ENCODE data around the gene ENTHD1. TPM values are rescaled to one million over a fixed set of nuclear protein-coding genes. Genes with fewer than 3 reads are reported as not detected.

ENTHD1 gene
- total RNA-seq, 1 donor from 2014 or later: 0.56 TPM

DNA sequence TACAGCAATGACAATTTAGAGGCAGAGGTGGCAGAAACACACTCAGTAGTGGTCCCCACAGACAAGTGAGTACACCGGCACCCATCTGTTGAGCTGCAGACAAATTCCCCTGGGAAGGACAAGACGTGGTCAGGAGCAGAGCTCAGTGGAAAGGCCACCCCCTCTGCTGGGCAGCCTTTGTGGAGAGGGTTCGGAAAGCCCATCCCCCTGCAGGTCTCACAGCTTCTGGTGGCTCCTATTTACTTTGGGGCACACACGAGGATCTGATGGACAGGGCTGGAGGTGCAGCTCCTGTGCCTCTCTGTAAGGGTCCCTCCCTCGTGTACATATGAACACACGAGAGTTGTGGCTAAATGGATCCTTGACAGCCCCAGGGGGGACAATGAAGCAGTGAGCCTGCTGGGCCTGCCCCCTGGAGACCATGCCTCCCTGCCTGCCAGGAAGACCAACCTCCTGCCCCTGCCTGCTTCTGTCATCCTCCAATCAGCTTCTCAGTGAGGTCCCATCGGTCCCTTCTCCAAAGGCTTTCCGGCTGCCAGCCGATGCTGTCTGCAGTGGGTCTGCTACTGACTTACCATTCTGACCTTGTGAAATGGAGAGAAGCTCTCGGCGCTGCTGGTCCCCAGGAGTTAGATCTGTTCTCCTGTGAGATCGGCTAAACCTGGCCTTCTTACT, 161.5 kb downstream of the ENTHD1 start:
- peaks cover 25% of the 10 kb centered on the region for H3K27me3 Mint-ChIP-seq
- no peak overlapping the region for H3K4me3 Mint-ChIP-seq
- intact Hi-C loops (cut with micrococcal nuclease): no loop called here
- H3K4me1 Mint-ChIP-seq: no peaks in the 10 kb centered on the region
- H3K36me3 Mint-ChIP-seq (ENCODE audit: low read depth): no peaks in the 10 kb centered on the region
- H3K9me3 Mint-ChIP-seq: peaks cover 5% of the 10 kb centered on the region
- H3K27ac Mint-ChIP-seq: no peak overlapping the region
- DNase-seq: no peak

GRCh38 chr22:39731481-39731880, 162.1 kb downstream of the ENTHD1 start:
- H3K4me3 Mint-ChIP-seq: no peak overlapping the region
- peaks cover 26% of the 10 kb centered on the region for H3K27me3 Mint-ChIP-seq
- H3K4me1 Mint-ChIP-seq: no peaks in the 10 kb centered on the region
- no peak overlapping the region for H3K27ac Mint-ChIP-seq
- no peaks in the 10 kb centered on the region for H3K36me3 Mint-ChIP-seq (ENCODE audit: low read depth)
- intact Hi-C loops (cut with micrococcal nuclease): no loop called here
- peaks cover 5% of the 10 kb centered on the region for H3K9me3 Mint-ChIP-seq
- no peak for DNase-seq

DNA sequence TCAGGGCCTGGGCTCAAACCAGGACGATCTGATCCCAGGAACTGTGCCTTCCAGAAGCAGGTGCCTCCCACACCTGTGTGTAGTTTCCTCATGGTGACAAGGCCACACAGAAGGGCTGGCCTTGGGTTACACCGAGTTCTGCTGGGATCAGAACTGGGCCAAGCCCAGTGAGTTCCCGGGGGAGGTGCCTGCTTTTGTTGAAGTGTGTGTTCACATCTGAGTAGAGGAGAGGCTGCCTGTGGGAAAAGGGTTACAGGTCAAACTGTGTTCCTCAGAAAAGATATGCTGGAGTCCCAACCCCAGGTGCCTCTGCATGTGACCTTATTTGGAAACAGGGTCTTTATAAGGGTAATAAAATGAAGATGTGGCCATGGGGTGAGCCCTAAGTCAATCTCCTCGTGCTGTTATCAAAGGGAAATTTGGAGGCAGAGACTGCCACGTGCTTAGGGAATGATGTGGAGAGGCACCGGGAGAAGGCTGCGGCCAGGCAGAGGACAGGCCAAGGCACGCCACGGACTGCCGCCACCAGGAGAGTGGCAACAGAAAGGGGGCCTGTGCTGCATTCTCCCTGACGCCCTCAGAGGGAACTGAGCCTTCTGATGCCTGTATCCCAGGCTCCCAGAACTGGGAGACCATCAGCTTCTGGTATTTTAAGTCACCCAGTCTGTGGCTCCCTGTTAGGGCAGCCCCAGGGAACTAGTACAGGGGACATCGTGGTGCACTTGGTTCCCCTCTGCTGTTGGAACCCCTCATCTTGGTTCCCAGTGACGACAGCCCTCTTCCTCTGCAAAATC, 164.2 kb downstream of the ENTHD1 start:
- DNase-seq: no peak
- Mint-ChIP-seq H3K4me3 (no peak overlapping the region), H3K36me3 (ENCODE audit: low read depth) (no peaks in the 10 kb centered on the region), H3K27ac (no peak overlapping the region), H3K9me3 (no peaks in the 10 kb centered on the region), H3K27me3 (peaks cover 19% of the 10 kb centered on the region), H3K4me1 (no peaks in the 10 kb centered on the region)
- intact Hi-C loops (cut with micrococcal nuclease): no loop called here

GRCh38 chr22:39728236-39728860, 165.2 kb downstream of the ENTHD1 start:
- Mint-ChIP-seq H3K27me3 (peaks cover 16% of the 10 kb centered on the region), H3K9me3 (no peaks in the 10 kb centered on the region), H3K27ac (no peak overlapping the region), H3K36me3 (ENCODE audit: low read depth) (no peaks in the 10 kb centered on the region), H3K4me1 (no peaks in the 10 kb centered on the region), H3K4me3 (no peak overlapping the region)
- DNase-seq: no peak
- intact Hi-C loops (cut with micrococcal nuclease): no loop called here

DNA sequence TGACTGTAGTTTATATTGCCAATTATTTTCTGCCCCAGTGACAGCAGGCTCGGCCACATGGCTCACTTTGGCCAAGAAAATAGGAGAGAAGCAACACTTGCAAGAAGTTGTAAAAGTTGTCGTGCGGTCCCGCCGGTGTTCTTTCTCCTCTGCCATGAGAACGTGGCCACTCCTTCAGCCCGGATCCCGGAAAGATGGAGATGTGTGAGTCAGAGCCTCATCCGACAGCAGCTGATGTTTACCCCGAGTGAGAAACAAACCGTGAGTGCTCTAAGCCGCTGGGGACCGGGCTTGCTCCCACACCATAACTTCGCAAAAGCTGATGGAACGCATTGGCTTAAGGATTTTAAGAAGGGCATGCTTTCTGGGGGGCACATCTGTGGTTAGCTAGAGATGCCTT, 166.0 kb downstream of the ENTHD1 start:
- Mint-ChIP-seq H3K27ac (no peak overlapping the region), H3K27me3 (peaks cover 10% of the 10 kb centered on the region)

DNA sequence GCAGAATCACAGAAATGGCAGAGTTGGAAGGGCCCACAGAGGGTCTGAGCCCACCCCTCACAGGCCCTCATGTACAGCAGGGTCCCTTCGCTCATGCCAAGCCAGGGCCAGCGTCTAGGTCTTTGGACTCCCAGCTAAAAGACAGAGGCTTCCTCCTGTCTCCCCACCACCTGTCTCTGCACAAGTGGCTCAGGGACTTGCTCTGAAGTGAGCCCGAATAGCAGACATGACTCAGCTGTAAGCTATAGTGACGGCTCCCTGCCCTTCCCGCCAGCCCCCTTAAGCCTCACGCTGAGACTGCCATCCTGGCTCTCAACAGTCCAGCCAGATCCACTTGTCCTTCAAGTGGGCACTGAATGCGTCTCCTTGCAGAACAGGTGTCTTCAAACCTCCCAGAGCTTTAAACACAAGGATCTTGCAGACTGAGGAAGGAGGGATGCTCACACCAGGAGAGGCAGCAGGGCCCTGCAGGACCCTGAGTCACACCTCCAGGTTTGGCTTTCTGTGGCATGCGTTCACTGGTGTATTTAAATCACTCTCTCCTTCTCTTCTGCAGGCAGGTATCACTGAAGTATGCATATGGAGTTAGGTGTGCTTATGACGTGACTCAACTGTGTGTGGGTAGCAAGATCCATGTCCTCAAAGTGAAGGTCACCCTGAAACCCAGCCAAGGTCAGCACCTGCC, 168.1 kb downstream of the ENTHD1 start:
- H3K27me3 Mint-ChIP-seq: peaks cover 10% of the 10 kb centered on the region
- intact Hi-C loops (cut with micrococcal nuclease): no loop called here

More for the DNA sequence above, 166.0 kb downstream of the ENTHD1 start:
- DNase-seq: no peak
- Mint-ChIP-seq H3K9me3 (peaks cover under 1% of the 10 kb centered on the region), H3K36me3 (ENCODE audit: low read depth) (no peaks in the 10 kb centered on the region), H3K4me1 (peaks cover under 1% of the 10 kb centered on the region), H3K4me3 (no peak overlapping the region)
- intact Hi-C loops (cut with micrococcal nuclease): no loop called here

GRCh38 chr22:39724857-39725256, 168.7 kb downstream of the ENTHD1 start:
- intact Hi-C loops (cut with micrococcal nuclease): no loop called here
- H3K4me3 Mint-ChIP-seq: no peak overlapping the region

More for the DNA sequence above, 168.1 kb downstream of the ENTHD1 start:
- H3K36me3 Mint-ChIP-seq (ENCODE audit: low read depth): no peaks in the 10 kb centered on the region
- H3K27ac Mint-ChIP-seq: no peak overlapping the region
- no peak for DNase-seq
- no peak overlapping the region for H3K4me3 Mint-ChIP-seq
- peaks cover 3% of the 10 kb centered on the region for H3K4me1 Mint-ChIP-seq
- peaks cover 5% of the 10 kb centered on the region for H3K9me3 Mint-ChIP-seq

DNA sequence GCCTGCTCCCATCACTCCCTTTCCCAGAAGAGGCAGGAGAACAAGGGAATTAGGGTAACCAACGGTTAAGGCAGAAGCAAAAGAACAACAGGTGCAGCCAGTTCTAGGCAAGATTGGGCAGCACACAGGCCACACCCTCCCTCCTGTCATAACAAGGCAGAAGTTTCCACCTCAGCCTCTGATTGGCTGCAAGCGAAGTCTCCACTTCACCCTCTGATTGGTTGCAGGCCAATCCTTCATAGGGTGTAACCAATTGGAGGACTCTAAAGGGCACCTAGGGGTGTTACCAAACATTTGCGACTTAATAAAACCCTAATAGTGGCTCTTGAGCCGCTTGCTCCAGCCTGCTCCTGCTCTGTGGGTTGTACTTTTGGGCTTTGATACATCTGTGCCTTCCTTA, 169.2 kb downstream of the ENTHD1 start:
- H3K27ac Mint-ChIP-seq: no peak overlapping the region
- peaks cover 5% of the 10 kb centered on the region for H3K9me3 Mint-ChIP-seq
- peaks cover 12% of the 10 kb centered on the region for H3K27me3 Mint-ChIP-seq
- intact Hi-C loops (cut with micrococcal nuclease): no loop called here
- H3K4me1 Mint-ChIP-seq: peaks cover 3% of the 10 kb centered on the region
- no peaks in the 10 kb centered on the region for H3K36me3 Mint-ChIP-seq (ENCODE audit: low read depth)
- H3K4me3 Mint-ChIP-seq: no peak overlapping the region
- no peak for DNase-seq

More at GRCh38 chr22:39724857-39725256, 168.7 kb downstream of the ENTHD1 start:
- Mint-ChIP-seq H3K9me3 (peaks cover 5% of the 10 kb centered on the region), H3K27ac (no peak overlapping the region), H3K27me3 (peaks cover 12% of the 10 kb centered on the region), H3K4me1 (peaks cover 3% of the 10 kb centered on the region), H3K36me3 (ENCODE audit: low read depth) (no peaks in the 10 kb centered on the region)
- DNase-seq: no peak

- Mint-ChIP-seq H3K27ac (no peak overlapping the region), H3K36me3 (ENCODE audit: low read depth) (no peaks in the 10 kb centered on the region), H3K9me3 (peaks cover 5% of the 10 kb centered on the region), H3K27me3 (peaks cover 12% of the 10 kb centered on the region), H3K4me1 (peaks cover 3% of the 10 kb centered on the region), H3K4me3 (no peak overlapping the region)
- intact Hi-C loops (cut with micrococcal nuclease): no loop called here
- no peak for DNase-seq
Measured at GRCh38 chr22:39723899-39724351, 169.6 kb downstream of the ENTHD1 start.

DNA sequence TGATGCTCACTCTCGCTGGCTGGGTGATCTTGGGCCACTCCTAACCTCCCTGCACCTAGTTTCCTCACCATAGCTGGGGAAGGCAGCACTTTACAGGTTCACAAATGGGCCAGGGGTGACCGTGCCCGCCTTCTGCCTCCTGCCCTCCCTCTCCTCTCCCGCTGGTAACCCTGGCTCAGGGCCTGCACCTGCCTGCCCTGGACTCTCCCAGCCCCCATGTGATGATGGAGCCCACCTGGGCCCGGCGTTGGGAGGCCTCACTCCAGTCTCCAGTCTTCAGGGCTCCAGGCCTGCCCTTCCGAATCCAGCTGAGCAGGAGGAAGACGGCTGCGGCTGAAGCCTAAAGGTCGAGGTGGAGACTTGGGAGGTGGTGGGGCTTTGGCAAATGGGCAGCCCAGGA, 170.1 kb downstream of the ENTHD1 start:
- Mint-ChIP-seq H3K9me3 (peaks cover 5% of the 10 kb centered on the region), H3K27me3 (peaks cover 12% of the 10 kb centered on the region), H3K4me3 (no peak overlapping the region), H3K27ac (no peak overlapping the region), H3K4me1 (peaks cover 3% of the 10 kb centered on the region), H3K36me3 (ENCODE audit: low read depth) (no peaks in the 10 kb centered on the region)
- no peak for DNase-seq
- intact Hi-C loops (cut with micrococcal nuclease): no loop called here

DNA sequence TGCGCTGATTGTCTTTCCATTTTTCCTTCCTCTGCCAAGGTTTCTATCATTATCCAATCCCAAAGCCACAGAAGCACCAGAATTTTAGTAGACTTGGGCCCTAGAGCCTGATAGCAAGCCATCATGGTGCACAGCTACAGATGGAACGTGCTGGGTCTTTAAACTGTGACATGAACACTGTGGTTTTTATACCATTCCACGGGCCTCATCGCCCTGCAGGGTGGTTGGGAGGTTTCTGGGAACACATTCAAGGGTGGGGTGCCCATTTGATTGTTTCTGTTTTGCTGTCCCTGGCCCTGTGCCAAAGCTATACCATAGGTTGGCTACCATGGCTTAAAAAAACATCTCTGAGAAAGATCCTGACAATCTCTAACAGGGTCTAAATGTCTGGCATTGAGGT, 171.1 kb downstream of the ENTHD1 start:
- Mint-ChIP-seq H3K4me3 (no peak overlapping the region), H3K36me3 (ENCODE audit: low read depth) (no peaks in the 10 kb centered on the region), H3K4me1 (peaks cover 3% of the 10 kb centered on the region), H3K27ac (no peak overlapping the region), H3K9me3 (peaks cover 5% of the 10 kb centered on the region), H3K27me3 (peaks cover 10% of the 10 kb centered on the region)
- intact Hi-C loops (cut with micrococcal nuclease): no loop called here
- DNase-seq: no peak

DNA sequence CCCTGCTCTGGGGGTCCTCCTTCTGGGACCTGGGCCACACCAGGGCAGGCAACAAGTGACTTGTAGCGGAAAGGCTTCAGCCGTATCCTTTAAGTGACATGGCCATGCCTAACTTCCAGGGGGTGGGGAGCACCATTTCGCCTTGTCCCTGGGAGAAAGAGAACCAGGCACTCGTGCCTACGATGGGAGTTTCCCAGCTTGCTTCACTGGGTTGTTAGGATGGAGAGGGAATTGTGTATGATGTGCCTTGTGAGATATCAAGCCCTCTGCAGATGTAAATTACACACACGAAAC, 171.6 kb downstream of the ENTHD1 start:
- Mint-ChIP-seq H3K36me3 (ENCODE audit: low read depth) (no peaks in the 10 kb centered on the region), H3K4me1 (peaks cover 3% of the 10 kb centered on the region), H3K27ac (no peak overlapping the region), H3K4me3 (no peak overlapping the region), H3K9me3 (peaks cover 5% of the 10 kb centered on the region), H3K27me3 (peaks cover 10% of the 10 kb centered on the region)
- intact Hi-C loops (cut with micrococcal nuclease): no loop called here
- no peak for DNase-seq

- H3K4me1 Mint-ChIP-seq: peaks cover 3% of the 10 kb centered on the region
- intact Hi-C loops (cut with micrococcal nuclease): no loop called here
- H3K4me3 Mint-ChIP-seq: no peak overlapping the region
Measured at GRCh38 chr22:39721206-39722031, 172.1 kb downstream of the ENTHD1 start.

More at GRCh38 chr22:39721206-39722031, 172.1 kb downstream of the ENTHD1 start:
- no peak for DNase-seq
- Mint-ChIP-seq H3K9me3 (peaks cover 5% of the 10 kb centered on the region), H3K36me3 (ENCODE audit: low read depth) (no peaks in the 10 kb centered on the region), H3K27ac (no peak overlapping the region), H3K27me3 (peaks cover 7% of the 10 kb centered on the region)
